Fibroblast of pulmonary artery (primary cell): ENCODE results near the gene TMPRSS2.

Experiments
- DNase-seq: peaks from one replicate; pipeline ENCODE4 v3.0.0-alpha.2; 2010; ENCODE audit warnings: low read depth
- H3K4me3 ChIP-seq: replicated peaks from 2 replicates; pipeline ENCODE4 v1.5.1; 2011; ENCODE audit warnings: low read depth, mild to moderate bottlenecking, control low read depth, low read length, moderate library complexity
- CTCF ChIP-seq: IDR thresholded peaks from 2 replicates; pipeline ENCODE4 v1.5.1; 2011; ENCODE audit warnings: mild to moderate bottlenecking, control low read depth, low read length, inconsistent platforms; ENCODE audit errors: missing control alignments

The TMPRSS2 gene

GRCh38 chr21:41444703-41445464, 63.1 kb downstream of the TMPRSS2 start:
- no peak for TF ChIP-seq CTCF
- no peak overlapping the region for H3K4me3 ChIP-seq
- no peak for DNase-seq

- H3K4me3 ChIP-seq, result no peak overlapping the region
- TF ChIP-seq CTCF, result no peak
These were observed 64.4 kb downstream of the TMPRSS2 start for GRCh38 chr21:41443562-41443961.

GRCh38 chr21:41442481-41443186, 65.3 kb downstream of the TMPRSS2 start:
- TF ChIP-seq CTCF, result no peak
- DNase-seq, result no peak
- H3K4me3 ChIP-seq, result no peak overlapping the region

More at GRCh38 chr21:41443562-41443961, 64.4 kb downstream of the TMPRSS2 start:
- DNase-seq, result no peak

DNA sequence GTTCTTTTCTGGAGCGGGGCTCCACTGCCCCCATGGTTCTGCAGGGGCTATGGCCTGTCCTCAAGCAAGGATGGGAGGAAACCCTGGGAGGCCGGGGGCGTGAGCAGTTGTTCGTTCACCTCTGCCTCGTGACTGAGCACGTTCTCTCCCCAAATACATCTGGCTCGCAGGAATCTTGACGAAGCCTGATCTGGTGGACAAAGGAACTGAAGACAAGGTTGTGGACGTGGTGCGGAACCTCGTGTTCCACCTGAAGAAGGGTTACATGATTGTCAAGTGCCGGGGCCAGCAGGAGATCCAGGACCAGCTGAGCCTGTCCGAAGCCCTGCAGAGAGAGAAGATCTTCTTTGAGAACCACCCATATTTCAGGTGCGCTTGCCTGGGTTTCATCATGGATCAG, 66.4 kb downstream of the TMPRSS2 start:
- no peak for TF ChIP-seq CTCF
- H3K4me3 ChIP-seq, result no peak overlapping the region
- DNase-seq, result no peak

DNA sequence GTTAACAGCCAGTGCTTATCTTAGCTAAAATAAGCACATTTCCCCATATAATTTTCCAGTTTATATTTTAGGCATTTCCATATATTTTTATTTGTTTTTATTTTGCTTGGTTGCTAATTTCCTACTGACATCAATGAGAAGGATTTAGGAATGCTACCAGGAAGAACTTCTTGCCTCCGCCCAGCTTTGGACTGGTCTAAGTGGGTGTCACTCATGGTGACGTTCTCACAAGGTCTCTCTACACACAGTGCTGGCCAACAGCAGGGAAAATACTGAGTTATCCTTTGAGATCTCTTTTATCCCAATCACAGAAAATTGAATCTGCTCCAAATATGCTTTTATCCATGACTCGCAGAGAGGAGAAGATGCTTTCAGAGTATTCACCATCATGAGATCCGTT, 68.7 kb downstream of the TMPRSS2 start:
- no peak overlapping the region for H3K4me3 ChIP-seq
- TF ChIP-seq CTCF, result no peak
- no peak for DNase-seq

DNA sequence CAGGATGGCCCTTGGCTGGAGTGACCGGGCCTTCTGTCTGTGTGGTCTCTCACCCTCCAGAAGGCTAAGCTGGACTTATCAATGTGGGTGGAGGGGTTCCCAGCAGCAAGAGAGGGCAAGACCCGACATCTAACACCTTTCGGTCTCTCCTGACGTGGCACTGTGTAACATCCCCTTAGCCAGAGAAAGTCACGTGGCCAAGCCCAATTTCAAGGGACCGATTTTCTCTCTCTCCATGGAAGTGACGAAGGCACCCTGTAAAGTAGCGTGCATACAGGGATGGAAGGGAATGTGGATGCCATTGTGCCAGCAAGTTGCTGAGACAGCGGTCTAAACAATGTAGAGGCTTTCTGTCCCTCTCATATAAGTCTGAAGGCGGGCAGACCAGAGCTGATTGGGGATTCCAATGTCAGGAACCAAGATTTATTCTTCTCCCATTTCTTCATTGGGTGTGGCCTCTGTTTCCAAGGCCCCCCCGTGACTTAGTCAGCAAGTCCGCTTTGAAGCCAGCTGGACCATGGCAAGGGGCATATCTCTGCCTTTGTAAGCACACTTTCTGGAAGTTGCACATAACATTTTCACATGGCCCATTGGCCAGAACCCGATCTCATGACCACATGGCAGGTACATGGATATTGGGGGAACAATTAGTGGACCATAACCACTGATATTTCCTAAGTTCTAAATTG, 69.4 kb downstream of the TMPRSS2 start:
- TF ChIP-seq CTCF, result no peak
- no peak for DNase-seq
- H3K4me3 ChIP-seq, result no peak overlapping the region
